GM21786 (cell line): Measurements from ENCODE around the gene L1TD1.
"Not testable (repeated sequence)": the region's sequence is repeated elsewhere in the genome, so short reads cannot be mapped to it uniquely, and the experiment has no call there.

ENCODE experiments used
- ATAC-seq: cut with Tn5 transposase; IDR thresholded peaks from one replicate; pipeline ENCODE4 v1.9.1; 2021; ENCODE audit not compliant: unreplicated experiment

Gene L1TD1

GRCh38 chr1:62198781-62199125 lies 4.1 kb downstream of the L1TD1 start:
- ATAC-seq, result no peak

- no peak for ATAC-seq
Observed at GRCh38 chr1:62207187-62207586, 12.5 kb downstream of the L1TD1 start.

- ATAC-seq, result no peak
Observed at GRCh38 chr1:62208087-62208486, 13.4 kb downstream of the L1TD1 start.

- ATAC-seq, result no peak
Observed at GRCh38 chr1:62208970-62209369, 14.3 kb downstream of the L1TD1 start.

GRCh38 chr1:62209931-62210595 lies 15.4 kb downstream of the L1TD1 start:
- no peak for ATAC-seq

GRCh38 chr1:62210960-62211359 lies 16.3 kb downstream of the L1TD1 start:
- ATAC-seq, result no peak

GRCh38 chr1:62212411-62212810 lies 17.8 kb downstream of the L1TD1 start:
- no peak for ATAC-seq

- ATAC-seq, result no peak
Observed at GRCh38 chr1:62213075-62213914, 18.6 kb downstream of the L1TD1 start.

GRCh38 chr1:62218604-62219003 lies 24.0 kb downstream of the L1TD1 start:
- no peak for ATAC-seq

GRCh38 chr1:62220456-62220855 lies 25.8 kb downstream of the L1TD1 start:
- not testable (repeated sequence) for ATAC-seq

GRCh38 chr1:62221171-62221570 lies 26.5 kb downstream of the L1TD1 start:
- no peak for ATAC-seq

GRCh38 chr1:62222321-62222720 lies 27.7 kb downstream of the L1TD1 start:
- ATAC-seq, result no peak

GRCh38 chr1:62224182-62224581 lies 29.5 kb downstream of the L1TD1 start:
- no peak for ATAC-seq

- ATAC-seq, result no peak
Observed at GRCh38 chr1:62227496-62227895, 32.8 kb downstream of the L1TD1 start.

GRCh38 chr1:62228136-62228882 lies 33.7 kb downstream of the L1TD1 start:
- no peak for ATAC-seq

GRCh38 chr1:62228883-62229187 lies 34.2 kb downstream of the L1TD1 start:
- no peak for ATAC-seq

- no peak for ATAC-seq
Observed at GRCh38 chr1:62229468-62229867, 34.8 kb downstream of the L1TD1 start.

GRCh38 chr1:62229932-62230331 lies 35.3 kb downstream of the L1TD1 start:
- ATAC-seq, result no peak

- ATAC-seq, result no peak
Observed at GRCh38 chr1:62230718-62231117, 36.1 kb downstream of the L1TD1 start.

- no peak for ATAC-seq
Observed at GRCh38 chr1:62232871-62233278, 38.2 kb downstream of the L1TD1 start.

- ATAC-seq, result no peak
Observed at GRCh38 chr1:62233926-62234450, 39.3 kb downstream of the L1TD1 start.

- no peak for ATAC-seq
Observed at GRCh38 chr1:62234688-62235087, 40.0 kb downstream of the L1TD1 start.
